HT1080 (cell line): ENCODE results near the gene RASA3. TPM values are rescaled to one million over a fixed set of nuclear protein-coding genes. Genes with fewer than 3 reads are reported as not detected.

Experiments used
- DNase-seq: peaks from one replicate; pipeline ENCODE4 v3.0.0-alpha.2; 2015; ENCODE audit warnings: low read depth
- total RNA-seq: library from RNA; depleted of rRNA; stranded (reverse); fragments of >200 nt; shearing (Covaris generic); gene quantifications from 2 replicates; pipeline ENCODE4 v1.2.3, GENCODE V29; 2014

Gene RASA3
- total RNA-seq, 1 experiment from 2014 or later: 41.7 TPM

- DNase-seq: no peak
Measured at GRCh38 chr13:113960276-113960948, 172.0 kb downstream of the RASA3 start.

- peak; percentile 77 for DNase-seq
Measured at GRCh38 chr13:113959198-113959597, 173.2 kb downstream of the RASA3 start.

GRCh38 chr13:113958373-113958772, 174.1 kb downstream of the RASA3 start:
- no peak for DNase-seq

- DNase-seq: no peak
Measured at GRCh38 chr13:113956571-113956970, 175.9 kb downstream of the RASA3 start.

- no peak for DNase-seq
Measured at GRCh38 chr13:113955691-113956090, 176.7 kb downstream of the RASA3 start.

- no peak for DNase-seq
Measured at GRCh38 chr13:113955235-113955634, 177.2 kb downstream of the RASA3 start.

- DNase-seq: no peak
Measured at GRCh38 chr13:113954046-113954835, 178.2 kb downstream of the RASA3 start.

- DNase-seq: no peak
Measured at GRCh38 chr13:113953561-113953960, 178.9 kb downstream of the RASA3 start.

GRCh38 chr13:113952983-113953520, 179.4 kb downstream of the RASA3 start:
- no peak for DNase-seq

- no peak for DNase-seq
Measured at GRCh38 chr13:113952151-113952982, 180.1 kb downstream of the RASA3 start.

- peak; percentile 23 for DNase-seq
Measured at GRCh38 chr13:113951246-113951999, 181.0 kb downstream of the RASA3 start.

- DNase-seq: no peak
Measured at GRCh38 chr13:113950451-113951245, 181.8 kb downstream of the RASA3 start.

- DNase-seq: no peak
Measured at GRCh38 chr13:113949546-113949945, 182.9 kb downstream of the RASA3 start.

GRCh38 chr13:113948034-113948742, 184.2 kb downstream of the RASA3 start:
- DNase-seq: no peak

GRCh38 chr13:113947311-113948033, 185.0 kb downstream of the RASA3 start:
- DNase-seq: no peak

- DNase-seq: no peak
Measured at GRCh38 chr13:113946409-113947181, 185.8 kb downstream of the RASA3 start.

- DNase-seq: no peak
Measured at GRCh38 chr13:113945857-113946408, 186.5 kb downstream of the RASA3 start.
